ENCODE results near the gene ATP1A1.

DNA sequence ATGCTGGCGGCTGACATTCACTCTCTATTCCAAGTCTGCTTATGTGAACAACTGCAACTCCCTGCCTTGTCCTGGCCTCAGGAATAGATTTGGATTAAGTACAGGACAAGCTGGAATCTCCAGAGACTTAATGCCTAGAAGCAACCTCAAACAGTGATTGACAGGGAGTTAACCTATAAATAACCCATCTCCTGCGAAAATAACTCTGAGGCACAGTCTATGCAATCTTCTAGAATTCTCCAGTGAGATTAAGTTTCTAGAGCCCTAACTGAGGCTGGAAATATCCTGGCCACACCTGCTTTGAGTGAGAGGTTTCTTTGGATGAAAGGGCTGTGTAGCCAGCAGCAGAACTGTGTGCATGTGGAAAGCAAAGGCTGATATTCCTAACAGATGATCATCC lies 25.3 kb upstream of the ATP1A1 start:
- TF ChIP-seq POLR2A (IDR thresholded peaks at IDR 0.05) (no peak), POLR2AphosphoS5 (IDR thresholded peaks at IDR 0.05; ENCODE audit: insufficient read depth in 1 of 2, low read depth in 1 of 2) (no peak)
- TF ChIP-seq, protein P1, sequence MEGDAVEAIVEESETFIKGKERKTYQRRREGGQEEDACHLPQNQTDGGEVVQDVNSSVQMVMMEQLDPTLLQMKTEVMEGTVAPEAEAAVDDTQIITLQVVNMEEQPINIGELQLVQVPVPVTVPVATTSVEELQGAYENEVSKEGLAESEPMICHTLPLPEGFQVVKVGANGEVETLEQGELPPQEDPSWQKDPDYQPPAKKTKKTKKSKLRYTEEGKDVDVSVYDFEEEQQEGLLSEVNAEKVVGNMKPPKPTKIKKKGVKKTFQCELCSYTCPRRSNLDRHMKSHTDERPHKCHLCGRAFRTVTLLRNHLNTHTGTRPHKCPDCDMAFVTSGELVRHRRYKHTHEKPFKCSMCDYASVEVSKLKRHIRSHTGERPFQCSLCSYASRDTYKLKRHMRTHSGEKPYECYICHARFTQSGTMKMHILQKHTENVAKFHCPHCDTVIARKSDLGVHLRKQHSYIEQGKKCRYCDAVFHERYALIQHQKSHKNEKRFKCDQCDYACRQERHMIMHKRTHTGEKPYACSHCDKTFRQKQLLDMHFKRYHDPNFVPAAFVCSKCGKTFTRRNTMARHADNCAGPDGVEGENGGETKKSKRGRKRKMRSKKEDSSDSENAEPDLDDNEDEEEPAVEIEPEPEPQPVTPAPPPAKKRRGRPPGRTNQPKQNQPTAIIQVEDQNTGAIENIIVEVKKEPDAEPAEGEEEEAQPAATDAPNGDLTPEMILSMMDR (IDR thresholded peaks at IDR 0.05) = no peak

All from vagina (tissue), 2 donors.